Measurements from ENCODE around the gene C1QB. TPM values are rescaled to one million over a fixed set of nuclear protein-coding genes. Genes with fewer than 3 reads are reported as not detected.

Gene C1QB
- total and polyA plus RNA-seq, 2 experiments from 2014 or later: not detected

DNA sequence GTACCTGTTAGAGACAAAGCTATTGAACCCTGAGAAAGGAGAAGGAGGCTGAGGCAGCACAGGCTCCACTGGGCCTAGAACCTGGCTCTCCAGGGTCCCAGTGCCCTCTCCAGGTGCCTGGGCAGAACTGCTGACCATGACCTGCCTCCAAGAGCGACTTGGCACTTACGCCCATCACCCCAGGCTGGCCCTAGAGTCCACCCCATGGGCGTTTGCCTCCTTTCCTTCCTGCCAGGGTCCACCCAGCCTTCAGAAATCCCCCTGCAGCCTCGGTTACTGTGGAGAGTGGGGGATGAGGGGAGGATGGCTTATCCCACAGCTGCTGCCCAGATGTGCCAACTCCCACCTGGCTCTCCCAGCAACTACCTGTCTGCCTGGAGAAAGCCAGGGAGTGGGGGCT is 31.3 kb upstream of the C1QB start:
- Mint-ChIP-seq H3K4me1 (peaks cover 12% of the 10 kb centered on the region), H3K27ac (no peak overlapping the region), H3K36me3 (ENCODE audit: low read depth) (no peaks in the 10 kb centered on the region), H3K4me3 (no peak overlapping the region), H3K9me3 (no peaks in the 10 kb centered on the region), H3K27me3 (ENCODE audit: insufficient read depth, low read depth, poor library complexity) (peaks cover 12% of the 10 kb centered on the region)
- no peak for ATAC-seq
- no peak for TF ChIP-seq EZH2 (IDR thresholded peaks at IDR 0.05; ENCODE audit: low read depth, unreplicated experiment)
- TF ChIP-seq, protein P1, sequence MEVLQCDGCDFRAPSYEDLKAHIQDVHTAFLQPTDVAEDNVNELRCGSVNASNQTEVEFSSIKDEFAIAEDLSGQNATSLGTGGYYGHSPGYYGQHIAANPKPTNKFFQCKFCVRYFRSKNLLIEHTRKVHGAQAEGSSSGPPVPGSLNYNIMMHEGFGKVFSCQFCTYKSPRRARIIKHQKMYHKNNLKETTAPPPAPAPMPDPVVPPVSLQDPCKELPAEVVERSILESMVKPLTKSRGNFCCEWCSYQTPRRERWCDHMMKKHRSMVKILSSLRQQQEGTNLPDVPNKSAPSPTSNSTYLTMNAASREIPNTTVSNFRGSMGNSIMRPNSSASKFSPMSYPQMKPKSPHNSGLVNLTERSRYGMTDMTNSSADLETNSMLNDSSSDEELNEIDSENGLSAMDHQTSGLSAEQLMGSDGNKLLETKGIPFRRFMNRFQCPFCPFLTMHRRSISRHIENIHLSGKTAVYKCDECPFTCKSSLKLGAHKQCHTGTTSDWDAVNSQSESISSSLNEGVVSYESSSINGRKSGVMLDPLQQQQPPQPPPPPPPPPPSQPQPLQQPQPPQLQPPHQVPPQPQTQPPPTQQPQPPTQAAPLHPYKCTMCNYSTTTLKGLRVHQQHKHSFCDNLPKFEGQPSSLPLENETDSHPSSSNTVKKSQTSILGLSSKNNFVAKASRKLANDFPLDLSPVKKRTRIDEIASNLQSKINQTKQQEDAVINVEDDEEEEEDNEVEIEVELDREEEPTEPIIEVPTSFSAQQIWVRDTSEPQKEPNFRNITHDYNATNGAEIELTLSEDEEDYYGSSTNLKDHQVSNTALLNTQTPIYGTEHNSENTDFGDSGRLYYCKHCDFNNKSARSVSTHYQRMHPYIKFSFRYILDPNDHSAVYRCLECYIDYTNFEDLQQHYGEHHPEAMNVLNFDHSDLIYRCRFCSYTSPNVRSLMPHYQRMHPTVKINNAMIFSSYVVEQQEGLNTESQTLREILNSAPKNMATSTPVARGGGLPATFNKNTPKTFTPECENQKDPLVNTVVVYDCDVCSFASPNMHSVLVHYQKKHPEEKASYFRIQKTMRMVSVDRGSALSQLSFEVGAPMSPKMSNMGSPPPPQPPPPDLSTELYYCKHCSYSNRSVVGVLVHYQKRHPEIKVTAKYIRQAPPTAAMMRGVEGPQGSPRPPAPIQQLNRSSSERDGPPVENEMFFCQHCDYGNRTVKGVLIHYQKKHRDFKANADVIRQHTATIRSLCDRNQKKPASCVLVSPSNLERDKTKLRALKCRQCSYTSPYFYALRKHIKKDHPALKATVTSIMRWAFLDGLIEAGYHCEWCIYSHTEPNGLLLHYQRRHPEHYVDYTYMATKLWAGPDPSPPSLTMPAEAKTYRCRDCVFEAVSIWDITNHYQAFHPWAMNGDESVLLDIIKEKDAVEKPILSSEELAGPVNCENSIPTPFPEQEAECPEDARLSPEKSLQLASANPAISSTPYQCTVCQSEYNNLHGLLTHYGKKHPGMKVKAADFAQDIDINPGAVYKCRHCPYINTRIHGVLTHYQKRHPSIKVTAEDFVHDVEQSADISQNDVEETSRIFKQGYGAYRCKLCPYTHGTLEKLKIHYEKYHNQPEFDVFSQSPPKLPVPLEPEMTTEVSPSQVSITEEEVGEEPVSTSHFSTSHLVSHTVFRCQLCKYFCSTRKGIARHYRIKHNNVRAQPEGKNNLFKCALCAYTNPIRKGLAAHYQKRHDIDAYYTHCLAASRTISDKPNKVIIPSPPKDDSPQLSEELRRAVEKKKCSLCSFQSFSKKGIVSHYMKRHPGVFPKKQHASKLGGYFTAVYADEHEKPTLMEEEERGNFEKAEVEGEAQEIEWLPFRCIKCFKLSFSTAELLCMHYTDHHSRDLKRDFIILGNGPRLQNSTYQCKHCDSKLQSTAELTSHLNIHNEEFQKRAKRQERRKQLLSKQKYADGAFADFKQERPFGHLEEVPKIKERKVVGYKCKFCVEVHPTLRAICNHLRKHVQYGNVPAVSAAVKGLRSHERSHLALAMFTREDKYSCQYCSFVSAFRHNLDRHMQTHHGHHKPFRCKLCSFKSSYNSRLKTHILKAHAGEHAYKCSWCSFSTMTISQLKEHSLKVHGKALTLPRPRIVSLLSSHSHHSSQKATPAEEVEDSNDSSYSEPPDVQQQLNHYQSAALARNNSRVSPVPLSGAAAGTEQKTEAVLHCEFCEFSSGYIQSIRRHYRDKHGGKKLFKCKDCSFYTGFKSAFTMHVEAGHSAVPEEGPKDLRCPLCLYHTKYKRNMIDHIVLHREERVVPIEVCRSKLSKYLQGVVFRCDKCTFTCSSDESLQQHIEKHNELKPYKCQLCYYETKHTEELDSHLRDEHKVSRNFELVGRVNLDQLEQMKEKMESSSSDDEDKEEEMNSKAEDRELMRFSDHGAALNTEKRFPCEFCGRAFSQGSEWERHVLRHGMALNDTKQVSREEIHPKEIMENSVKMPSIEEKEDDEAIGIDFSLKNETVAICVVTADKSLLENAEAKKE (CRISPR knock-in tag; IDR thresholded peaks at IDR 0.05): no peak
- no peak for TF ChIP-seq ZNF114 (CRISPR knock-in tag; IDR thresholded peaks at IDR 0.05)
- TF ChIP-seq EZH2phosphoT487 (IDR thresholded peaks at IDR 0.05; ENCODE audit: unreplicated experiment): no peak
- no peak for TF ChIP-seq JUNB (IDR thresholded peaks at IDR 0.05; ENCODE audit: unreplicated experiment)
- TF ChIP-seq, protein P2, sequence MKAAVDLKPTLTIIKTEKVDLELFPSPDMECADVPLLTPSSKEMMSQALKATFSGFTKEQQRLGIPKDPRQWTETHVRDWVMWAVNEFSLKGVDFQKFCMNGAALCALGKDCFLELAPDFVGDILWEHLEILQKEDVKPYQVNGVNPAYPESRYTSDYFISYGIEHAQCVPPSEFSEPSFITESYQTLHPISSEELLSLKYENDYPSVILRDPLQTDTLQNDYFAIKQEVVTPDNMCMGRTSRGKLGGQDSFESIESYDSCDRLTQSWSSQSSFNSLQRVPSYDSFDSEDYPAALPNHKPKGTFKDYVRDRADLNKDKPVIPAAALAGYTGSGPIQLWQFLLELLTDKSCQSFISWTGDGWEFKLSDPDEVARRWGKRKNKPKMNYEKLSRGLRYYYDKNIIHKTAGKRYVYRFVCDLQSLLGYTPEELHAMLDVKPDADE (IDR thresholded peaks at IDR 0.05): no peak
- TF ChIP-seq POLR2AphosphoS5 (IDR thresholded peaks at IDR 0.05; ENCODE audit: low read depth): no peak
- no peak for TF ChIP-seq STAT1 (IDR thresholded peaks at IDR 0.05; ENCODE audit: unreplicated experiment)
- TF ChIP-seq, protein P3, sequence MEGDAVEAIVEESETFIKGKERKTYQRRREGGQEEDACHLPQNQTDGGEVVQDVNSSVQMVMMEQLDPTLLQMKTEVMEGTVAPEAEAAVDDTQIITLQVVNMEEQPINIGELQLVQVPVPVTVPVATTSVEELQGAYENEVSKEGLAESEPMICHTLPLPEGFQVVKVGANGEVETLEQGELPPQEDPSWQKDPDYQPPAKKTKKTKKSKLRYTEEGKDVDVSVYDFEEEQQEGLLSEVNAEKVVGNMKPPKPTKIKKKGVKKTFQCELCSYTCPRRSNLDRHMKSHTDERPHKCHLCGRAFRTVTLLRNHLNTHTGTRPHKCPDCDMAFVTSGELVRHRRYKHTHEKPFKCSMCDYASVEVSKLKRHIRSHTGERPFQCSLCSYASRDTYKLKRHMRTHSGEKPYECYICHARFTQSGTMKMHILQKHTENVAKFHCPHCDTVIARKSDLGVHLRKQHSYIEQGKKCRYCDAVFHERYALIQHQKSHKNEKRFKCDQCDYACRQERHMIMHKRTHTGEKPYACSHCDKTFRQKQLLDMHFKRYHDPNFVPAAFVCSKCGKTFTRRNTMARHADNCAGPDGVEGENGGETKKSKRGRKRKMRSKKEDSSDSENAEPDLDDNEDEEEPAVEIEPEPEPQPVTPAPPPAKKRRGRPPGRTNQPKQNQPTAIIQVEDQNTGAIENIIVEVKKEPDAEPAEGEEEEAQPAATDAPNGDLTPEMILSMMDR (conservative IDR thresholded peaks at IDR 0.05; ENCODE audit: low read depth in 2 of 2): no peak
- no peak for TF ChIP-seq NANOG (IDR thresholded peaks at IDR 0.05; ENCODE audit: borderline replicate concordance)
- TF ChIP-seq CREB1 (CRISPR knock-in tag; IDR thresholded peaks at IDR 0.05; ENCODE audit: low read depth): no peak
- TF ChIP-seq, protein P4, sequence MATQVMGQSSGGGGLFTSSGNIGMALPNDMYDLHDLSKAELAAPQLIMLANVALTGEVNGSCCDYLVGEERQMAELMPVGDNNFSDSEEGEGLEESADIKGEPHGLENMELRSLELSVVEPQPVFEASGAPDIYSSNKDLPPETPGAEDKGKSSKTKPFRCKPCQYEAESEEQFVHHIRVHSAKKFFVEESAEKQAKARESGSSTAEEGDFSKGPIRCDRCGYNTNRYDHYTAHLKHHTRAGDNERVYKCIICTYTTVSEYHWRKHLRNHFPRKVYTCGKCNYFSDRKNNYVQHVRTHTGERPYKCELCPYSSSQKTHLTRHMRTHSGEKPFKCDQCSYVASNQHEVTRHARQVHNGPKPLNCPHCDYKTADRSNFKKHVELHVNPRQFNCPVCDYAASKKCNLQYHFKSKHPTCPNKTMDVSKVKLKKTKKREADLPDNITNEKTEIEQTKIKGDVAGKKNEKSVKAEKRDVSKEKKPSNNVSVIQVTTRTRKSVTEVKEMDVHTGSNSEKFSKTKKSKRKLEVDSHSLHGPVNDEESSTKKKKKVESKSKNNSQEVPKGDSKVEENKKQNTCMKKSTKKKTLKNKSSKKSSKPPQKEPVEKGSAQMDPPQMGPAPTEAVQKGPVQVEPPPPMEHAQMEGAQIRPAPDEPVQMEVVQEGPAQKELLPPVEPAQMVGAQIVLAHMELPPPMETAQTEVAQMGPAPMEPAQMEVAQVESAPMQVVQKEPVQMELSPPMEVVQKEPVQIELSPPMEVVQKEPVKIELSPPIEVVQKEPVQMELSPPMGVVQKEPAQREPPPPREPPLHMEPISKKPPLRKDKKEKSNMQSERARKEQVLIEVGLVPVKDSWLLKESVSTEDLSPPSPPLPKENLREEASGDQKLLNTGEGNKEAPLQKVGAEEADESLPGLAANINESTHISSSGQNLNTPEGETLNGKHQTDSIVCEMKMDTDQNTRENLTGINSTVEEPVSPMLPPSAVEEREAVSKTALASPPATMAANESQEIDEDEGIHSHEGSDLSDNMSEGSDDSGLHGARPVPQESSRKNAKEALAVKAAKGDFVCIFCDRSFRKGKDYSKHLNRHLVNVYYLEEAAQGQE (IDR thresholded peaks at IDR 0.05; ENCODE audit: unreplicated experiment): no peak
- TF ChIP-seq ZNF331 (CRISPR knock-in tag; IDR thresholded peaks at IDR 0.05; ENCODE audit: low read depth): no peak
- H3F3A ChIP-seq (replicated peaks; ENCODE audit: low read depth): no peaks in the 10 kb centered on the region
- no peaks in the 10 kb centered on the region; the same call in 1 of the 2 replicates for H4K20me1 ChIP-seq (replicated peaks; ENCODE audit: insufficient read depth)
- H2AFZ ChIP-seq: no peak overlapping the region
- H3K4me1 ChIP-seq (ENCODE audit: insufficient read depth): peaks cover 10% of the 10 kb centered on the region
- no peak overlapping the region for H3K27ac ChIP-seq (ENCODE audit: low read depth)
- H3K27me3 ChIP-seq (ENCODE audit: insufficient read depth): no peaks in the 10 kb centered on the region
- no peak overlapping the region for H3K4me3 ChIP-seq
- no peaks in the 10 kb centered on the region for H3K36me3 ChIP-seq (ENCODE audit: insufficient read depth)
- DNase-seq (ENCODE audit: low spot score): no peak
- no peaks in the 10 kb centered on the region for H3K79me2 ChIP-seq (replicated peaks; ENCODE audit: insufficient read depth)
- no peaks in the 10 kb centered on the region for H3K9me2 ChIP-seq (ENCODE audit: insufficient read depth)
- no peak overlapping the region for H3K4me2 ChIP-seq

All from GM23338 (cell line).